ENCODE results near the gene TMEM87A. TPM values are rescaled to one million over a fixed set of nuclear protein-coding genes. Genes with fewer than 3 reads are reported as not detected.
"Not testable (repeated sequence)": the region's sequence is repeated elsewhere in the genome, so short reads cannot be mapped to it uniquely, and the experiment has no call there.

TMEM87A gene
- 10 to 100 TPM; 37.5 to 66.8 (median 48.7) TPM for polyA plus RNA-seq (ENCODE audit: low read depth in 6 of 6)

DNA sequence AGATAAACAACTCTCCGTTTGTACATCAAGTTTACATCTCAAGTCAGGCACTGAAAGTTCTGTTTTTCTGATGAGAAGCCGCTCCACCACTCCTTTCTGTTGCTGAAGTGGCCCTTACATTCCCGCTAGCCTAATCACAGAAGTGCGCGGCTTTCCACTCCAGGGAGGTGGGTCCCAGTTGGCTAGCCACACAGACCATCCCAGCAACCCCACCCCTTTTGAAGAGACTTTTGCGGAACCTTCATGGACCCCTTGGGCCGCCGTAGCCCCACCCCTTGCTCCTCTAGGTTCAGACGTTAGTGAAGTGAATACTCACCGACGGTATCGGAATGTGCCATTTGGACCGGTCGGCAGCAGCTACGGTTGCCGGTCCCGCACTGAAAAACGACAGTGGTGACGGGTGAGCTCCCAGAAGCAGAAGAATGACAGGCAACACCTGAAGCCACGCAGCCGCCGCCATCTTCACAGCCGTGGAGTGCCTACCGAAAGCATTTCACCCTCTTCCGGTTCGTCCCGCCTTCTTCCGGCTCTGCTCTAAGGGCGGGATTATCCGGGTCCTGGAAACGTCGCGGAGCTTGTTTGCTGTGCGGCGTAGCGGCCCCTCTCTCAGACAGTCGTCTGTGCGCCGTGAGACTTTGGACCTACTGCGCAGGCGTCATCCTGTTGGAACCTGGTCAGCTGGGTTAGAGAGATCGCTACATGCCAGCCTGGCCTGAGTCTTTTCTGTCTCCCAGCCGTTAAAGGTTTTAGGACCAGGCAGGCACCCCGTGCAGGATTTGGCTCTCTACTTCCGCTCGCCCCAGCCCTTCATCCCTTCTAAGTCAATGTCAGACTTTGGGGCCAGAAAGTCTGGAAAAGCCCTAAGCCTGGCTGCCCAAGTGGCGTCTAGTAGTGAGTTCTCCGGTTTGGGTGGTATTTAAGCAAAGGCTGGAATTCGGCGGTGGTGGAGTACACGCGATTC lies at the start of gene TMEM87A, which contains the start of gene GANC:
Gene TMEM87A (minus strand): TSS at position 495 of the 961 bp plus-strand sequence. CDS start 35 bp downstream, at position 460.
Gene GANC (plus strand): TSS at position 263 of the 961 bp plus-strand sequence. CDS start 1,281 bp downstream, outside the sequence.
- Mint-ChIP-seq H3K4me3 (peak within 1 kb of the TSS; percentile 88 to 99 (median 97)), H3K36me3 (no peaks in the 10 kb centered on the region), H3K27ac (peak within 1 kb of the TSS; percentile 83 to 99 (median 98)), H3K4me1 (peaks cover 35 to 55% (median 52%) of the 10 kb centered on the region in 3 donors), H3K27me3 (no peaks in the 10 kb centered on the region), H3K9me3 (no peaks in the 10 kb centered on the region)
- ATAC-seq (ENCODE audit: low read depth in 2 of 2) (peak; percentile 86 to 87), DNase-seq (peak; percentile 93)

GRCh38 chr15:42319206-42319605 lies 46.0 kb upstream of the TMEM87A start:
- H3K36me3 Mint-ChIP-seq = peaks cover 23 to 33% of the 10 kb centered on the region in 2 donors
- no peaks in the 10 kb centered on the region for H3K27me3 Mint-ChIP-seq
- H3K27ac Mint-ChIP-seq = peak overlapping the region in 1 of 6 donors; percentile 80
- no peak overlapping the region for H3K4me3 Mint-ChIP-seq
- peaks cover 0 to 3% (median 0%) of the 10 kb centered on the region in 3 donors for H3K4me1 Mint-ChIP-seq
- H3K9me3 Mint-ChIP-seq = no peaks in the 10 kb centered on the region
- ATAC-seq (ENCODE audit: low read depth in 2 of 2) (no peak), DNase-seq (no peak)

- ATAC-seq (ENCODE audit: low read depth in 2 of 2); H3K27ac Mint-ChIP-seq; DNase-seq; H3K4me1 Mint-ChIP-seq; H3K4me3 Mint-ChIP-seq; H3K9me3 Mint-ChIP-seq; H3K27me3 Mint-ChIP-seq: not testable (repeated sequence)
- H3K36me3 Mint-ChIP-seq = peaks cover 19 to 20% of the 10 kb centered on the region in 2 donors
Measured at GRCh38 chr15:42316282-42316805, 43.1 kb upstream of the TMEM87A start.

DNA sequence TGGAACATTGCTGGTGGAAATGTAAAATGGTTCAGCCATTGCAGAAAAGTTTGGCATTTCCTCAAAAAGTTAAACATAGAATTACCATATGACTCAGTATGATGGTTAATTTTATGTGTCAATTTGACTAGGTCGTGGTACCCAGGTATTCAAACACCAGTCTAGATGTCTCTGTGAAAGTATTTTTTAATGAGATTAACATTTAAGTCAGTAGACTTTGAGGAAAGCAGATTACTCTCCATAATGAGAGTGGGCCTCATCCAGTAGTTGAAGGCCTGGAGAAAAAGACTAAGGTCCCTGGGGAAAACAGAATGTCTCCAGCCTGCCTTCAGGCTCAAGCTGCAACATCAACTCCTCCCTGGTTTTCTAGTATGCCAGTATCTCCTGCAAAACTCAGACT lies 42.3 kb upstream of the TMEM87A start:
- H3K27ac Mint-ChIP-seq = no peak overlapping the region
- peaks cover 0 to 3% (median 0%) of the 10 kb centered on the region in 3 donors for H3K4me1 Mint-ChIP-seq
- H3K27me3 Mint-ChIP-seq = no peaks in the 10 kb centered on the region
- DNase-seq = no peak
- no peaks in the 10 kb centered on the region for H3K9me3 Mint-ChIP-seq
- ATAC-seq (ENCODE audit: low read depth in 2 of 2) = no peak
- H3K4me3 Mint-ChIP-seq = no peak overlapping the region
- H3K36me3 Mint-ChIP-seq = peaks cover 22 to 24% of the 10 kb centered on the region in 2 donors

DNA sequence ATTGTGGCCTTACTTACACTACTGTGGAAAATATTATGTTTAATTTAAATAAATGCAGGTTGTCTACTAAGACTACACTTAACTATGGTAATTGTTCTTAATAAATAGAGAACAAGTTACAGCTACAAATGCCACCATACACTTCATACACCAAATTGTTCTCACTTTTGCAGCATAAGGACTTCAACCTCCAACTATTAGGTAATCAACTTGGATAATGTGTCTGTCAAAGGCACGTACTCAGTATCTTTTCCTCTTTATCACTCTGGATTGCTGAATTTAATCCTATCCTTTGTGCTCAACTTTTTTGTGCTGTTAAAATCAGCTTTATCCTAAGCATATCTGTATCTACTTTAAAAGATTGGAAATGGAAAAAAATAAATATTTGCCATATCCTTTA lies 41.6 kb upstream of the TMEM87A start:
- Mint-ChIP-seq H3K36me3 (peaks cover 26 to 31% of the 10 kb centered on the region in 2 donors), H3K4me3 (no peak overlapping the region), H3K4me1 (peaks cover 0 to 3% (median 0%) of the 10 kb centered on the region in 3 donors), H3K27me3 (no peaks in the 10 kb centered on the region), H3K27ac (no peak overlapping the region), H3K9me3 (no peaks in the 10 kb centered on the region)
- ATAC-seq (ENCODE audit: low read depth in 2 of 2) (no peak), DNase-seq (no peak)

DNA sequence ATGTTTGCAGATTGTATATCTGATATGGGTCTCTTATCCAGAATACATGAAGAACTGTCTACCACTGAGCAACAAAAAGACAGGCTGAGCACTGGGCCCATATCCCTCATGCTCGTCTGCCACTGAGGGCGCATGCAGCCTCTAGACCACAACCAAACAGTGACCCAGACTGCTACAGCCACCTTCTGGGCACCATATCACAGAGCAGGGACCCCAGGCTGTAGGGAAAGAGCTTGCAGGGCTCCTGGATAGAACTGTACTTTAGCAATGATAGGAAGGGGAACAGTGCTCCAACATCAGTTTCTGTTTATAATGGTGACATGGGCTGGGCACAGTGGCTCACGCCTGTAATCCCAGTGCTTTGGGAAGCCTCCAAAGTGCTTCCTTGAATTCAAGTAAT lies 40.2 kb upstream of the TMEM87A start:
- Mint-ChIP-seq H3K4me3 (no peak overlapping the region), H3K27ac (peak overlapping the region in 1 of 6 donors; percentile 71), H3K9me3 (no peaks in the 10 kb centered on the region), H3K27me3 (no peaks in the 10 kb centered on the region), H3K36me3 (peaks cover 29 to 32% of the 10 kb centered on the region in 2 donors), H3K4me1 (peaks cover 0 to 3% (median 0%) of the 10 kb centered on the region in 3 donors)
- ATAC-seq (ENCODE audit: low read depth in 2 of 2) (no peak), DNase-seq (no peak)

- no peaks in the 10 kb centered on the region for H3K27me3 Mint-ChIP-seq
- H3K9me3 Mint-ChIP-seq = peaks cover 1 to 17% (median 6%) of the 10 kb centered on the region in 7 donors
- DNase-seq = no peak
- H3K4me3 Mint-ChIP-seq = no peak overlapping the region
- H3K27ac Mint-ChIP-seq = no peak overlapping the region
- ATAC-seq (ENCODE audit: low read depth in 2 of 2) = no peak
- H3K4me1 Mint-ChIP-seq = peaks cover 0 to 3% (median 0%) of the 10 kb centered on the region in 3 donors
- H3K36me3 Mint-ChIP-seq = peaks cover 25 to 43% of the 10 kb centered on the region in 2 donors
Measured at GRCh38 chr15:42306681-42307080, 33.4 kb upstream of the TMEM87A start.

GRCh38 chr15:42301004-42301403 lies 27.8 kb upstream of the TMEM87A start:
- not testable (repeated sequence) for DNase-seq; H3K4me1 Mint-ChIP-seq; H3K27me3 Mint-ChIP-seq; ATAC-seq (ENCODE audit: low read depth in 2 of 2); H3K4me3 Mint-ChIP-seq; H3K27ac Mint-ChIP-seq
- peaks cover 30 to 41% of the 10 kb centered on the region in 2 donors for H3K36me3 Mint-ChIP-seq
- H3K9me3 Mint-ChIP-seq = peaks cover 3 to 17% (median 6%) of the 10 kb centered on the region in 7 donors

- Mint-ChIP-seq H3K27me3 (no peaks in the 10 kb centered on the region), H3K27ac (no peak overlapping the region), H3K4me3 (no peak overlapping the region), H3K4me1 (peaks cover 0 to 7% (median 2%) of the 10 kb centered on the region in 3 donors), H3K36me3 (peaks cover 27 to 45% of the 10 kb centered on the region in 2 donors), H3K9me3 (no peaks in the 10 kb centered on the region)
- no peak for ATAC-seq (ENCODE audit: low read depth in 2 of 2)
- no peak for DNase-seq
Measured at GRCh38 chr15:42289166-42289565, 15.9 kb upstream of the TMEM87A start.

DNA sequence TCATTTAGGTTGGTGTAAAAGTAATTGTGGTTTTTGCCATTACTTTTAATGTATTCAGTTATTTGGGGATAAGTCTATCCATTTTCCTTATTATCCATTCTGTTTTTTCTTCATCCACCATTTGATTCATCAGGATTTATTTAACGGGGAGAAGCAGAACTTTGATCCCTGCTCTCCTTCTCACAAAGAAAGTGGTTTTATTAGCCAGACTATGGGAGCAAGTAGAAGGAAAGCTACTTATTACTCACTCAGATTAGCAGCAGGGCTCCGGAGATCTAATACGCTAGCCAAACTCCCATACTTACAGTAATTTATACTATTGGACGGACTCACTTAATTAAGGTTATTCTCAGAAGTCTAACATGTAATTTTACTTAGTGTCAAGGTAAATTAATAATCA lies 14.7 kb upstream of the TMEM87A start:
- no peaks in the 10 kb centered on the region for H3K9me3 Mint-ChIP-seq
- ATAC-seq (ENCODE audit: low read depth in 2 of 2) (no peak), DNase-seq (no peak)
- H3K4me1 Mint-ChIP-seq = peaks cover 0 to 7% (median 2%) of the 10 kb centered on the region in 3 donors
- H3K27ac Mint-ChIP-seq = no peak overlapping the region
- H3K27me3 Mint-ChIP-seq = no peaks in the 10 kb centered on the region
- peaks cover 27 to 47% of the 10 kb centered on the region in 2 donors for H3K36me3 Mint-ChIP-seq
- H3K4me3 Mint-ChIP-seq = no peak overlapping the region

DNA sequence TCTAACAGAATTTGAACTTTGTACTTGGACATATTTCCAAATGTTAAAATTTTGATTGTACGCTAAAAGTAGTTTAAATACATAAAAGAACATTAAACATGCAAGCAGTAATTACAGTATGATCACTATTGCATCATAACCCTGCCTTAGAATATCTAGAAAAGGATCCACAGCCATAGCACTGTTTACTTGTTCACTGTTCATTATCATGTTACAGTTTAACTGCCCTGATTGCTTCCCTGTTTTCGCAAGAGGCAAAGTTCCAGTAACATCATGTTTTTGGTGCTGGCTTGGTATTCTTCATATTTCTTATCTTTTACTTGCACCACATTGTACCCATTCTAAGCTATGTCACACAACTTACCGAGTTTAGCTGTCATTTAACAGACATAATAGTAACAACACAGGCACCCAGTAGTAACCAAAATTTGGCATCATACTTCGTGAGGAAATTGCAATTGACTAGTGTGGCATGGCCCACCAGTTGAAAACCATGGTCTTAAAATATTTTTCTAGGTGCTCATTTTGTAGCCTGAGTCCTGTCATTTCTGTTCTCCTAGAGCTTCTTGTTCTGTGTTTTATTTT lies 13.3 kb upstream of the TMEM87A start:
- H3K36me3 Mint-ChIP-seq = peaks cover 23 to 41% of the 10 kb centered on the region in 2 donors
- no peaks in the 10 kb centered on the region for H3K27me3 Mint-ChIP-seq
- no peak overlapping the region for H3K27ac Mint-ChIP-seq
- ATAC-seq (ENCODE audit: low read depth in 2 of 2) = no peak
- no peaks in the 10 kb centered on the region for H3K9me3 Mint-ChIP-seq
- H3K4me1 Mint-ChIP-seq = peaks cover 0 to 5% (median 2%) of the 10 kb centered on the region in 3 donors
- no peak overlapping the region for H3K4me3 Mint-ChIP-seq
- DNase-seq = no peak

- no peak for DNase-seq
- Mint-ChIP-seq H3K36me3 (peaks cover 19 to 33% of the 10 kb centered on the region in 2 donors), H3K27me3 (no peaks in the 10 kb centered on the region)
Measured at GRCh38 chr15:42285034-42285433, 11.8 kb upstream of the TMEM87A start.

DNA sequence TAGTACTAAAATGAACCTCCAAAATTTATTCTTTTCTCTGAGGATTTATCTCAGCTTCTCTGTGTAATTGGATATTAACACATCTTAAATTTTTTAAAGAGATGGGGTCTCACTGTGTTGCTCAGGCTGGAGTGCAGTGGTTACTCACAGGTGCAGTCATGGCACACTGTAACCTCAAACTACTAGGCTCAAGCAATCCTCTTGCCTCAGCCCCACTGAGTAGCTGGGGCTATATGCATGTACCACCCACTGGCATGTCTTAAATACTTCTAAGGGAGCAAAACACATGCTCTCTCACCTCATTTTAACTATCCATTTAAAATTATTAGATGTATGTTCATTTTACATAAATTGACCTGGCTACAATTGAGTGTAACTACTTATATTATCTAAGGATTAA lies 11.3 kb upstream of the TMEM87A start:
- peaks cover 19 to 33% of the 10 kb centered on the region in 2 donors for H3K36me3 Mint-ChIP-seq

More at GRCh38 chr15:42285034-42285433, 11.8 kb upstream of the TMEM87A start:
- peaks cover 0 to 3% (median 0%) of the 10 kb centered on the region in 3 donors for H3K4me1 Mint-ChIP-seq
- no peaks in the 10 kb centered on the region for H3K9me3 Mint-ChIP-seq
- ATAC-seq (ENCODE audit: low read depth in 2 of 2) = no peak
- peak overlapping the region in 1 of 8 donors; percentile 22 for H3K4me3 Mint-ChIP-seq
- no peak overlapping the region for H3K27ac Mint-ChIP-seq

More for the DNA sequence above, 11.3 kb upstream of the TMEM87A start:
- ATAC-seq (ENCODE audit: low read depth in 2 of 2) = no peak
- Mint-ChIP-seq H3K27ac (no peak overlapping the region), H3K4me1 (peaks cover 0 to 5% (median 0%) of the 10 kb centered on the region in 3 donors), H3K9me3 (no peaks in the 10 kb centered on the region), H3K4me3 (no peak overlapping the region), H3K27me3 (no peaks in the 10 kb centered on the region)
- no peak for DNase-seq
